Measurements from ENCODE around the gene TPM1. TPM values are rescaled to one million over a fixed set of nuclear protein-coding genes. Genes with fewer than 3 reads are reported as not detected.

Gene TPM1
- total and polyA plus RNA-seq, 4 donors: 64.7 to 101 (median 71.5) TPM

GRCh38 chr15:63066272-63066671 lies 23.7 kb downstream of the TPM1 start:
- DNase-seq (ENCODE audit: low spot score): no peak
- Histone ChIP-seq H3K36me3 (ENCODE audit: control insufficient read depth in 4 of 4, insufficient read depth in 3 of 4, low read depth in 1 of 4, low read length in 3 of 4) (peaks cover 10 to 49% (median 40%) of the 10 kb centered on the region in 4 donors), H3K27me3 (ENCODE audit: control insufficient read depth in 4 of 4, insufficient read depth in 4 of 4, low read length in 3 of 4) (no peaks in the 10 kb centered on the region), H3K9ac (ENCODE audit: low read depth in 1 of 2, low read length in 2 of 2) (no peak overlapping the region), H3K4me3 (ENCODE audit: low read depth in 1 of 3, low read length in 3 of 3) (no peak overlapping the region), H3K9me3 (ENCODE audit: control insufficient read depth in 4 of 4, low read length in 3 of 4) (no peaks in the 10 kb centered on the region), H3K4me1 (ENCODE audit: control insufficient read depth in 4 of 4, insufficient read depth in 4 of 4, low read length in 3 of 4) (no peaks in the 10 kb centered on the region), H3K27ac (ENCODE audit: low read depth in 1 of 2, low read length in 2 of 2) (no peak overlapping the region)
- TF ChIP-seq JUND (IDR thresholded peaks at IDR 0.05): no peak
- 87% methylated on average over 3 of the region's 3 CpGs for WGBS

GRCh38 chr15:63067306-63067705 lies 24.8 kb downstream of the TPM1 start:
- H3K9me3 ChIP-seq (ENCODE audit: control insufficient read depth in 4 of 4, low read length in 3 of 4): no peaks in the 10 kb centered on the region
- H3K27me3 ChIP-seq (ENCODE audit: control insufficient read depth in 4 of 4, insufficient read depth in 4 of 4, low read length in 3 of 4): no peaks in the 10 kb centered on the region
- H3K9ac ChIP-seq (ENCODE audit: low read depth in 1 of 2, low read length in 2 of 2): no peak overlapping the region
- TF ChIP-seq RXRA (IDR thresholded peaks at IDR 0.05) (no peak), RAD21 (IDR thresholded peaks at IDR 0.05) (no peak), FOXA2 (IDR thresholded peaks at IDR 0.05) (no peak), TAF1 (conservative IDR thresholded peaks at IDR 0.05) (no peak), JUND (IDR thresholded peaks at IDR 0.05) (no peak), EGR1 (IDR thresholded peaks at IDR 0.05; ENCODE audit: low read depth in 2 of 2) (no peak), FOXA1 (IDR thresholded peaks at IDR 0.05) (no peak), REST (IDR thresholded peaks at IDR 0.05) (no peak), SP1 (IDR thresholded peaks at IDR 0.05) (no peak), ATF3 (IDR thresholded peaks at IDR 0.05) (no peak)
- TF ChIP-seq, protein P1, sequence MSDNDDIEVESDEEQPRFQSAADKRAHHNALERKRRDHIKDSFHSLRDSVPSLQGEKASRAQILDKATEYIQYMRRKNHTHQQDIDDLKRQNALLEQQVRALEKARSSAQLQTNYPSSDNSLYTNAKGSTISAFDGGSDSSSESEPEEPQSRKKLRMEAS (IDR thresholded peaks at IDR 0.05): no peak
- DNase-seq (ENCODE audit: low spot score): no peak
- peaks cover 10 to 44% (median 32%) of the 10 kb centered on the region in 4 donors for H3K36me3 ChIP-seq (ENCODE audit: control insufficient read depth in 4 of 4, insufficient read depth in 3 of 4, low read depth in 1 of 4, low read length in 3 of 4)
- H3K4me3 ChIP-seq (ENCODE audit: low read depth in 1 of 3, low read length in 3 of 3): no peak overlapping the region
- H3K27ac ChIP-seq (ENCODE audit: low read depth in 1 of 2, low read length in 2 of 2): no peak overlapping the region
- no peaks in the 10 kb centered on the region for H3K4me1 ChIP-seq (ENCODE audit: control insufficient read depth in 4 of 4, insufficient read depth in 4 of 4, low read length in 3 of 4)
- 98% methylated on average over 1 of the region's 1 CpG for WGBS

DNA sequence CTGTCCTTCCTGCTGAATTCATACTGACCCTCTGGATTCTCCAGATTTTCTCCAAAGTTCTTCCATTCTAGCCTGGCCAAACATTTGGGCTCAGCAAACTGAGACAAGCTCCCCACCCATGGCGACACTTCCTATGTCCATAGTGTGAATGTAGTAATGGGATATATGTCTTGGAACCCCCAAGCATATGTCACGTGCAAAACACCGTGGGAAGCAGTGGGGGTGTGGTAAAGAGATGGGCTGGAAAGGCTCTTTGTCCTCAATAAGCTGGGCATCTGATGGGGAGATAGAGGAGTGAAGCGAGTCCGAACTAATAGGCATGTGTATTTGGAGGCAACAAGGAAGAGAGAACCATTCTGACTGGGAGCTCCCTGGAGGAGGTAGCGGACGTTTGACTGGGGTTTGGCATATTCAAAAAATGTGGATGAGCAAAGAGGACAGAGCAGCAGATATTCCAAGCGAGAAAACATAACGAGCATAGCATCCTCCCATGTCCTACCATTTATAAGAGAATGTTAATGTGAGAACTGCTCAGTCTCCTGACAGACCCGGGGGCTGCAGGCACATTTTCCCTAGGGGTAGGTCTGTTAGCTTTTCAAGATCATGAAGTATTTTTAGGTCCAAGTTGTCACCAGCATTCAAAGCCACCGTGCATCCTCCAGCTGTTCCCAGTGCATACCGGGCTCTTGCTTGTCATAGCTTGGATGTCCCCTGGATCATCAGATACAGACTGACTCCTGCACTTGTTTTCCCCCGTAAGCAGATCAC lies 25.6 kb downstream of the TPM1 start:
- H3K4me1 ChIP-seq (ENCODE audit: control insufficient read depth in 4 of 4, insufficient read depth in 4 of 4, low read length in 3 of 4): no peaks in the 10 kb centered on the region
- no peak overlapping the region for H3K9ac ChIP-seq (ENCODE audit: low read depth in 1 of 2, low read length in 2 of 2)
- no peak overlapping the region for H3K27ac ChIP-seq (ENCODE audit: low read depth in 1 of 2, low read length in 2 of 2)
- TF ChIP-seq REST (IDR thresholded peaks at IDR 0.05): no peak
- TF ChIP-seq ZBTB33 (IDR thresholded peaks at IDR 0.05): no peak
- no peak for TF ChIP-seq SP1 (IDR thresholded peaks at IDR 0.05)
- TF ChIP-seq, protein P1 (IDR thresholded peaks at IDR 0.05): no peak
- TF ChIP-seq ATF3 (IDR thresholded peaks at IDR 0.05): no peak
- no peak for TF ChIP-seq TAF1 (conservative IDR thresholded peaks at IDR 0.05)
- TF ChIP-seq RAD21 (IDR thresholded peaks at IDR 0.05): no peak
- TF ChIP-seq GABPA (IDR thresholded peaks at IDR 0.05 in 1 of 2, conservative IDR thresholded peaks at IDR 0.05 in 1 of 2): no peak
- WGBS: 89% methylated on average over 13 of the region's 13 CpGs
- no peaks in the 10 kb centered on the region for H3K27me3 ChIP-seq (ENCODE audit: control insufficient read depth in 4 of 4, insufficient read depth in 4 of 4, low read length in 3 of 4)
- H3K36me3 ChIP-seq (ENCODE audit: control insufficient read depth in 4 of 4, insufficient read depth in 3 of 4, low read depth in 1 of 4, low read length in 3 of 4): peaks cover 10 to 35% (median 26%) of the 10 kb centered on the region in 4 donors
- no peak overlapping the region for H3K4me3 ChIP-seq (ENCODE audit: low read depth in 1 of 3, low read length in 3 of 3)
- no peaks in the 10 kb centered on the region for H3K9me3 ChIP-seq (ENCODE audit: control insufficient read depth in 4 of 4, low read length in 3 of 4)
- DNase-seq (ENCODE audit: low spot score): no peak

Data from liver (tissue), 9 donors.